A172 (cell line): ENCODE measurements around the gene DCP1B. TPM values are rescaled to one million over a fixed set of nuclear protein-coding genes. Genes with fewer than 3 reads are reported as not detected.

ENCODE experiments used
- DNase-seq: peaks from one replicate; pipeline ENCODE4 v3.0.0-alpha.2; 2015; ENCODE audit warnings: low spot score
- total RNA-seq: library from RNA; depleted of rRNA; stranded (reverse); fragments of >200 nt; shearing (Covaris generic); gene quantifications from 2 replicates; pipeline ENCODE4 v1.2.3, GENCODE V29; 2014

The DCP1B gene
- total RNA-seq, 1 experiment from 2014 or later: 4.9 TPM

- DNase-seq: no peak
Observed at GRCh38 chr12:1935242-1935641, 69.0 kb downstream of the DCP1B start.

GRCh38 chr12:1934831-1935230, 69.4 kb downstream of the DCP1B start:
- DNase-seq: no peak

GRCh38 chr12:1934068-1934467, 70.2 kb downstream of the DCP1B start:
- DNase-seq: no peak

- DNase-seq: no peak
Observed at GRCh38 chr12:1933342-1934051, 70.8 kb downstream of the DCP1B start.

- DNase-seq: no peak
Observed at GRCh38 chr12:1932264-1932777, 71.9 kb downstream of the DCP1B start.

GRCh38 chr12:1931642-1932041, 72.6 kb downstream of the DCP1B start:
- no peak for DNase-seq

- no peak for DNase-seq
Observed at GRCh38 chr12:1930803-1931597, 73.3 kb downstream of the DCP1B start.

- no peak for DNase-seq
Observed at GRCh38 chr12:1929985-1930802, 74.1 kb downstream of the DCP1B start.

GRCh38 chr12:1929241-1929984, 74.8 kb downstream of the DCP1B start:
- DNase-seq: no peak

- DNase-seq: no peak
Observed at GRCh38 chr12:1928439-1929121, 75.7 kb downstream of the DCP1B start.

GRCh38 chr12:1927751-1928351, 76.4 kb downstream of the DCP1B start:
- no peak for DNase-seq

- DNase-seq: no peak
Observed at GRCh38 chr12:1927051-1927680, 77.1 kb downstream of the DCP1B start.

GRCh38 chr12:1926251-1926657, 78.0 kb downstream of the DCP1B start:
- no peak for DNase-seq

- no peak for DNase-seq
Observed at GRCh38 chr12:1925684-1926006, 78.6 kb downstream of the DCP1B start.

- no peak for DNase-seq
Observed at GRCh38 chr12:1924996-1925683, 79.1 kb downstream of the DCP1B start.

GRCh38 chr12:1922985-1923384, 81.3 kb downstream of the DCP1B start:
- DNase-seq: no peak

- DNase-seq: no peak
Observed at GRCh38 chr12:1922075-1922709, 82.1 kb downstream of the DCP1B start.

GRCh38 chr12:1920971-1921370, 83.3 kb downstream of the DCP1B start:
- DNase-seq: no peak

GRCh38 chr12:1920436-1920835, 83.8 kb downstream of the DCP1B start:
- no peak for DNase-seq
